Neural cell (in vitro differentiated cells): ENCODE data around the gene CARMIL1. TPM values are rescaled to one million over a fixed set of nuclear protein-coding genes. Genes with fewer than 3 reads are reported as not detected.

Experiments
- H2AFZ ChIP-seq: fragments of 200-600, 300-800 bp; sonication (generic), shearing (Covaris generic); 2 replicates; pipeline ENCODE4 v1.6.0; 2014; ENCODE audit warnings: low read depth, mild to moderate bottlenecking, antibody characterized with exemption, low read length, moderate library complexity
- H3F3A ChIP-seq: fragments of 200-600 bp; shearing (Covaris generic); 2 replicates; pipeline ENCODE4 v1.6.1; 2016; ENCODE audit warnings: mild to moderate bottlenecking, moderate library complexity, mixed read lengths, antibody characterized with exemption, low read length; ENCODE audit not compliant: insufficient read depth, poor library complexity, severe bottlenecking
- H3K27ac ChIP-seq: fragments of 200-600, 300-800 bp; sonication (generic), shearing (Covaris generic); 2 replicates; pipeline ENCODE4 v1.5.1; 2014; ENCODE audit warnings: mild to moderate bottlenecking, low read length, moderate library complexity
- H3K27me3 ChIP-seq: fragments of 300-800, 200-600 bp; sonication (generic), shearing (Covaris generic); 2 replicates; pipeline ENCODE4 v1.6.0; 2014; ENCODE audit warnings: mild to moderate bottlenecking, low read depth, low read length, moderate library complexity; ENCODE audit not compliant: insufficient read depth
- H3K36me3 ChIP-seq: fragments of 300-800, 200-600 bp; sonication (generic), shearing (Covaris generic); 2 replicates; pipeline ENCODE4 v1.5.1; 2014; ENCODE audit warnings: mild to moderate bottlenecking, antibody characterized with exemption, low read length, moderate library complexity; ENCODE audit not compliant: insufficient read depth
- H3K4me2 ChIP-seq: fragments of 300-800, 200-600 bp; sonication (generic), shearing (Covaris generic); 2 replicates; pipeline ENCODE4 v1.6.0; 2014; ENCODE audit warnings: mild to moderate bottlenecking, low read length
- H3K4me3 ChIP-seq: fragments of 300-800, 200-600 bp; sonication (generic), shearing (Covaris generic); 2 replicates; pipeline ENCODE4 v1.5.1; 2014; ENCODE audit warnings: mild to moderate bottlenecking, low read length, moderate library complexity
- H3K79me2 ChIP-seq: fragments of 200-600 bp; shearing (Covaris generic); replicated peaks from 2 replicates; pipeline ENCODE4 v1.6.0; 2014; ENCODE audit warnings: mild to moderate bottlenecking, low read length, moderate library complexity; ENCODE audit not compliant: insufficient read depth
- H3K9ac ChIP-seq: fragments of 300-800, 200-600 bp; sonication (generic), shearing (Covaris generic); 2 replicates; pipeline ENCODE4 v1.6.1; 2016; ENCODE audit warnings: mild to moderate bottlenecking, low read length, mixed read lengths
- H3K9me2 ChIP-seq: fragments of 200-600 bp; shearing (Covaris generic); 2 replicates; pipeline ENCODE4 v1.6.1; 2016; ENCODE audit warnings: mild to moderate bottlenecking, low read length, mixed read lengths; ENCODE audit not compliant: insufficient read depth
- H3K9me3 ChIP-seq: fragments of 200-600, 300-800 bp; sonication (generic), shearing (Covaris generic); 2 replicates; pipeline ENCODE4 v1.6.1; 2016; ENCODE audit warnings: mild to moderate bottlenecking, mixed run types, low read length, moderate library complexity, mixed read lengths
- H4K20me1 ChIP-seq: fragments of 200-600 bp; shearing (Covaris generic); 2 replicates; pipeline ENCODE4 v1.6.1; 2016; ENCODE audit warnings: mild to moderate bottlenecking, mixed run types; ENCODE audit not compliant: insufficient read depth
- CTCF ChIP-seq: fragments of 450-650 bp; IDR thresholded peaks from 2 replicates; pipeline ENCODE4 v1.5.1; 2014; ENCODE audit warnings: antibody characterized with exemption, mild to moderate bottlenecking, moderate library complexity; ENCODE audit not compliant: poor library complexity, severe bottlenecking
- EP300 ChIP-seq: fragments of 450-650 bp; conservative IDR thresholded peaks from 2 replicates; pipeline ENCODE4 v1.6.1; 2014; ENCODE audit warnings: antibody characterized with exemption, mild to moderate bottlenecking, moderate library complexity; ENCODE audit not compliant: poor library complexity, severe bottlenecking
- EZH2 ChIP-seq: fragments of 200-600, 300-800 bp; shearing (Covaris generic), sonication (generic); IDR thresholded peaks from 2 replicates; pipeline ENCODE4 v1.6.1; 2014; ENCODE audit warnings: antibody characterized with exemption, low read length, borderline replicate concordance, mild to moderate bottlenecking; ENCODE audit not compliant: insufficient read depth, poor library complexity, severe bottlenecking
- MXI1 ChIP-seq: fragments of 450-650 bp; conservative IDR thresholded peaks from 2 replicates; pipeline ENCODE4 v1.6.1; 2014; ENCODE audit warnings: antibody characterized with exemption, mild to moderate bottlenecking; ENCODE audit not compliant: poor library complexity, severe bottlenecking
- POLR2AphosphoS5 ChIP-seq: IDR thresholded peaks from 2 replicates; pipeline ENCODE4 v1.6.1; 2012
- RAD21 ChIP-seq: fragments of 450-650 bp; conservative IDR thresholded peaks from 2 replicates; pipeline ENCODE4 v1.6.1; 2014; ENCODE audit warnings: antibody characterized with exemption, mild to moderate bottlenecking, moderate library complexity
- REST ChIP-seq: IDR thresholded peaks from 2 replicates; pipeline ENCODE4 v1.6.1; 2012; ENCODE audit warnings: borderline replicate concordance
- SMC3 ChIP-seq: fragments of 450-650 bp; conservative IDR thresholded peaks from 2 replicates; pipeline ENCODE4 v1.6.1; 2014; ENCODE audit warnings: antibody characterized with exemption, mild to moderate bottlenecking, moderate library complexity; ENCODE audit not compliant: poor library complexity
- TAF1 ChIP-seq: IDR thresholded peaks from 2 replicates; pipeline ENCODE4 v1.6.1; 2012; ENCODE audit warnings: low read depth
- polyA plus RNA-seq: library from polyadenylated mRNA; depleted of rRNA; stranded (reverse); fragments of >200 nt; gene quantifications from 2 replicates; pipeline ENCODE4 v1.2.3, GENCODE V29; 2014

The CARMIL1 gene
- polyA plus RNA-seq, 1 donor from 2014 or later, result 5.3 TPM

- TF ChIP-seq TAF1 (no peak), REST (no peak)
- Histone ChIP-seq H3K79me2 (no peaks in the 10 kb centered on the region), H2AFZ (no peak overlapping the region), H3K36me3 (no peaks in the 10 kb centered on the region), H3K27me3 (no peaks in the 10 kb centered on the region), H3K27ac (no peak overlapping the region), H3K9me2 (no peaks in the 10 kb centered on the region), H3K4me3 (no peak overlapping the region), H3F3A (no peaks in the 10 kb centered on the region), H3K9ac (no peak overlapping the region), H3K4me2 (no peak overlapping the region), H4K20me1 (no peaks in the 10 kb centered on the region), H3K9me3 (no peaks in the 10 kb centered on the region)
Measured at GRCh38 chr6:25237579-25237978, 41.6 kb upstream of the CARMIL1 start.

- Histone ChIP-seq H3K27ac (no peak overlapping the region), H3F3A (no peaks in the 10 kb centered on the region), H3K36me3 (no peaks in the 10 kb centered on the region), H3K9me2 (no peaks in the 10 kb centered on the region), H3K27me3 (no peaks in the 10 kb centered on the region), H3K4me2 (no peak overlapping the region), H4K20me1 (no peaks in the 10 kb centered on the region), H3K9me3 (no peaks in the 10 kb centered on the region), H3K79me2 (no peaks in the 10 kb centered on the region), H2AFZ (no peak overlapping the region), H3K4me3 (no peak overlapping the region), H3K9ac (no peak overlapping the region)
- TF ChIP-seq POLR2AphosphoS5 (no peak), REST (no peak), EZH2 (no peak), EP300 (no peak), TAF1 (no peak), SMC3 (no peak)
Measured at GRCh38 chr6:25239059-25239458, 40.1 kb upstream of the CARMIL1 start.

- no peak overlapping the region for H2AFZ ChIP-seq
- H4K20me1 ChIP-seq, result no peaks in the 10 kb centered on the region
- H3K9ac ChIP-seq, result no peak overlapping the region
- H3F3A ChIP-seq, result no peaks in the 10 kb centered on the region
- no peak overlapping the region for H3K27ac ChIP-seq
- no peak for TF ChIP-seq SMC3
- no peak for TF ChIP-seq POLR2AphosphoS5
- TF ChIP-seq RAD21, result no peak
- TF ChIP-seq EZH2, result no peak
- TF ChIP-seq MXI1, result no peak
- no peak for TF ChIP-seq EP300
- TF ChIP-seq CTCF, result no peak
- no peak for TF ChIP-seq REST
- TF ChIP-seq TAF1, result no peak
- H3K9me3 ChIP-seq, result no peaks in the 10 kb centered on the region
- no peaks in the 10 kb centered on the region for H3K79me2 ChIP-seq
- H3K9me2 ChIP-seq, result no peaks in the 10 kb centered on the region
- H3K27me3 ChIP-seq, result no peaks in the 10 kb centered on the region
- no peak overlapping the region for H3K4me3 ChIP-seq
- no peaks in the 10 kb centered on the region for H3K36me3 ChIP-seq
- no peak overlapping the region for H3K4me2 ChIP-seq
Measured at GRCh38 chr6:25239498-25239897, 39.7 kb upstream of the CARMIL1 start.
